HG03159 (cell line): Measurements from ENCODE around the gene THSD4.

Source experiments
- ATAC-seq: cut with Tn5 transposase; IDR thresholded peaks from one replicate; pipeline ENCODE4 v1.9.1; 2021; ENCODE audit warnings: mild to moderate bottlenecking, moderate library complexity; ENCODE audit not compliant: unreplicated experiment

Gene THSD4

DNA sequence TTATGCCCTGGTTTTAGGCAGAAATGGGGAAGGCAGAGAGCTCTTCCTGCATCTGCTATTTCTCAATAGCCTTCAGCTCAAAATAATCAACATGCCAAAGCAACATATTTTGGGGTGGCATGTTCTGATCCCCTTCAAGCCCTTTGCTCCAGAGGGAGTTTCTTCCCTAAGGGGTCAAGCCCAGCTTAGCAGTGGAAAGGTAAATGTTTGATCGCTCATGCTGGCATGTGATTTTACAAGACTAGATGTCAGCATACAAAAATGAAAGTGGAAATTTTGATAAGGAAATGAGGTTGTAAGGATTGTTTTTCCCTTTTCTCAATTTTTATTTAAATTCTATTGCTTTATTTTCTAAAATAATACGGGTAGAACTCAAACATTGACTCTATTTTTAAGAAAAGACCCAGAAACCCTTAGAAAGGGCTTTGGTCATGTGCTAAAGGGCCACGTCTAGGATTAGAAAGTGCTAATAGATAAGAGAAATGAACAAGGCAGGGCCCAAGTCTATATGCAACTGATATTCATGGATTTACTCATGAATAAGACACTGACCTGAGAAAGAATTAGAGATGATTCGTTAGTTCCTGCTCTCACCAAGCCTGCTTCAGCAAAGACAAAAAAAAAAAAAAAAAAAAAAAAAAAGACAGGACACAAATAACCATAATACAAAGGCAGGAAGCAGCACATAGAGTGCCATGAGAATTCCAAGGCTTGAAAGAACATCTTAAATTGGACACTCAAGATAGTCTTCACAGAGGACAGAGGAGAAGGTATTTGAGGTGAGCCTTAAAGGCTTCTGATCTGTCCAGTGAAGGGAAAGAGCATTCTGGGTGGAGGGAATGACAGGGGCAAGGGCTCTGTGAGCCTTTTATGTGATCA, 640.1 kb downstream of the THSD4 start:
- ATAC-seq = no peak

DNA sequence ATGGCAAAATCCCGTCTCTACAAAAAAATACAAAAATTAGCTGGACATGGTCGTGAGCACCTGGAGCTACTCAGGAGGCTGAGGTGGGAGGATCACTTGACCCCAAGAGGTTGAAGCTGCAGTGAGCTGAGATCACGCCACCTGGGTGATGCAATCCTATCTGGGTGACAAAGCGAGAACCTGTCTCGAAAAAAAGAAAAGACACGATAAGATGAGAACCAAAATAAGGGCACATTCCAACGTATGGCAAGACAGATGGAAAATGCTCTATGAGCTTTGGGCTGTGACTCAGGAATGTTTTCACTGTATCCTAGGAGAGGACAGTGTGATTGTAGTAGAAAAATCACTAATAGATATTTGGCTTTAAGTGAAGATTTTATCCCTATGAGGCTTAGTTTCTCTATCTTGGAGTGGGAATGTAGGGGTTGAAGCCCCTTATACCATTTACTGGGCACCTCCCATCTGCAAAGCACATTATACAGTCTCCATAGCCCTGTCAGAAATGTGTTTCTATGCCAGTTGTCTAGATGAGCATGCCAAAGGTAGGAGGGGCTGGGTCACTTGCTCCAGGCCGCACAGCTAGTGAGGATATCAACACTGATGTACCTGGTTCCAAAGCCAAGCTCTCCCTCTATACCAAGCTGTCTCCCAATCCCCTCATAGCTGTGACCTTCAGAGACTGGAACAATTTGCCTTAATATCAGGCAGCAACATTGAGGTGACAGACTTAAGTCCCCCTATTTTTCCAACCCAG, 641.5 kb downstream of the THSD4 start:
- ATAC-seq = no peak

DNA sequence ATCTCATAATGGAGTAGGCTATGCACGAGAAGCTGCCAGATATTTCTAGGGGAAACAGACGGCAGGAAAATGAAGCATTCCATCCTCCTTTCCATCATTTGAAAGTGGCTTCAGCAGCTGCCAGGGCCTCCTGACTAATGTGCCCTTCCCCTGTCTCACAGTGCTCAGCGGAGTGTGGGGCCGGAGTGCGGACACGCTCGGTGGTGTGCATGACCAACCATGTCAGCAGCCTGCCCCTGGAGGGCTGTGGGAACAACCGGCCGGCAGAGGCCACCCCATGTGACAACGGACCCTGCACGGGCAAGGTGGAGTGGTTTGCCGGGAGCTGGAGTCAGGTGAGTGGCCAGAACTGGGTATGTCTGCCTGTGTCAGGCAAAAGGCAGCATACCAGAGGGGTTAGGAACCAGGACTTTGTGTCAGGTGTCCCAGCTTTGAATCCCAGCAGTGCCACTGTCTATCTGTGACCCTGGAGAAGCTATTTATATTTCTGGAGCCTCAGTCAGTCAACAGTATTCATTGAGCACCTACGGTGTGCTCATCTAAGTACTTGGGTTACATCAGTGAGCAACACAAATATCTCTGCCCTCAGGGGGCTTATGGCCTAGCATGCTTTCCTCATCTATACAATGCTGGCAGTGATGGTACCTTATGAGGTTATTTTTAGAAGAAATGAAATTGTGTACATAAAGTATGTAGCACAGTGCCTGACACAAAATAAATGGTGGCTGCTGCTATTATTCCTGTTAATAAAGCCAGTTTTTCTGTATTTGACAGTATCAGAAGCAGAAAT, 642.7 kb downstream of the THSD4 start:
- ATAC-seq = no peak

DNA sequence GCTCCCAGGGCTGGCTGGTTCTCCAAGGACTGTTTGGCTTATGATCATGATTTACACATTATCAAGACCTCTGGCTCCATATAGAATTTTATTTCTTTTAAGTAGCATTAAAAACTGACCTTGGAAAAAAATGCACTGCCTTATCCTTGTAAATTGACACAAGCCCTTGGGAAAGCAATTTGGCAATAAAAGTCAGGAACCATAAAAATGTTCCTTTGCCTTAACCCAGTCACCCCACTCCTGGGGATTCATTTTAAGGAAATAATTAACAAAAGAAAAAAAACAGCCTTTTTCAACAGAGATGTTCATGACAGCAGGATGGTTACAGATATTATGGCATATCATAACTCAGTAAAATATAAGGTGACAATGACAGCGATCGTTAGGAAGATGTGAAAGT, 643.4 kb downstream of the THSD4 start:
- no peak for ATAC-seq

- no peak for ATAC-seq
Measured at GRCh38 chr15:71760852-71761251, 645.6 kb downstream of the THSD4 start.

- ATAC-seq = no peak
Measured at GRCh38 chr15:71761649-71762048, 646.4 kb downstream of the THSD4 start.

- ATAC-seq = no peak
Measured at GRCh38 chr15:71768184-71768583, 652.9 kb downstream of the THSD4 start.

- no peak for ATAC-seq
Measured at GRCh38 chr15:71773206-71773859, 658.1 kb downstream of the THSD4 start.

DNA sequence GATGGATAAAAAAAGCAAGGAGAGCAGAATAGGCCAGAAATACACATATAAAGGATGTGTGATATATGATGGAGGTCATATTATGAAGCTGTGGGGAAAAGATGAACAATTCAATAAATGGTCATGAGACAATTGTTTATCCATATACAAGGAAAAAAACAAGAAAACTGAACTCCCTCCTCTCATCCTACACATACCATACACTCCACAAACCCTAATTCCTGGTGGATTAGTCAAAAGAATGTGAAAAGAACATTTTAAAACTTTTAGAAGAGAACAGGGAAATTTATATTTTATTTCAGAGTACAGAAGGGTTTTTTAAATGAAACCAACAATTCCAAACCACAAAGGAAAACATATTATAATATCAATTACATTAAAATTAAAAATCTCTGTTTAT, 660.6 kb downstream of the THSD4 start:
- no peak for ATAC-seq

DNA sequence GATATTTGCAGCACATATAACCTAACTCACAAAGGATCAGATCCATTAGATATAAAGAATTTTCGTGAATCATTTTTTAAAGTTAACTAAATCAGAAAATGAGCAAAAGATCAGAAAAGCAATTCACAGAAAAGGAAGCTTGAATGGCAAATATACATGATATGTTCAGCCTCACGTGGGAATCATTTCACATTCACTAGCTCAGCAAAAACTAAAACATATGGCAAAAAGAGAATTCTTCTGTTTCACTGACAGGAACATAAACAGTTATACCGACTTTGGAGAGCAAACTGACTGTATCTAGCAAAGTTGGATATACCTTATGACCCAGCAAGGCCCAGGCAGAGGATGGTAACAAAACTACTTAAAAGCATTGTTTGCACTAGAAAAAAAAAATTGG, 661.0 kb downstream of the THSD4 start:
- no peak for ATAC-seq

GRCh38 chr15:71777216-71777943, 662.1 kb downstream of the THSD4 start:
- no peak for ATAC-seq

GRCh38 chr15:71779073-71779797, 664.0 kb downstream of the THSD4 start:
- no peak for ATAC-seq

DNA sequence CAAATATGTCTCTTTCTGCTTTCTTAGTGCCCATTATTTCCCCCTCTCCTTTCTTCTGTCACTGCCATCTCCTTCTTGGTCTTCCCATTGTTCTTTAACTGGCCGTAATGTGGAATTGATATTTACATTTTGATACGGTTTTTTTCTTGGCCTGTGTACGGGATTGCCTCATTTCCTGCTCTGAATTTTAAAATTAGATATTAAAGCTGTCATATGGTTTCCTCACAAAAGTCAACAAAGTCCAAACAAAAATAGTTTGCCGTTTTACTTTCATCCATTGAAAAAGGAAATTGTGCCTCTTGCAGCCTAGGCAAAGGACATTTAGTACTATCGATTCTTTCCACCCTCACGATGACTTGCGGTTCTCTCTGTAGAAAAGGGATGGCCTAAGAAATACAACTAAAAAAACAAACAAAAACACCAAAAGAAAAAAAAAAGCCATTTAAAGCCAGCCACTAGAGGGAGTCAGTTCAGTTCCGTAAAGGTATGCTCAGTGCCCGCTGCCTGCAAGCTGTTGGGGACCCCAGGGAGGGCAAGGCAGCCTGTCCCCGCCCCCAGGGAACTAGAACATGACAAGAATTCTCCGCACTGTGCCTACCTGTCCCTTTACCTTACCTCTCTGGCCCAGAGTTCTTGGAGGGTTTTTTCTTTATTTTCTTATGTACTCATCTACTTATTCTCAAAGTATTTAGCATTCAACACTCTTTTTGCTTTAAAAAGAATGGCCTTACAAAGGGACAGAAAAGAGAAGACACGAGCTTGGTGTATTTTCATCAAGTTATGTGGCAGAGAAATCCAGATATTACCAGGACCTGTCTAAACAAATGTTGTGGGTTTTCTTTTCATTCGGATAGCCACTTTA, 665.1 kb downstream of the THSD4 start:
- ATAC-seq = peak; percentile 61

- ATAC-seq = no peak
Measured at GRCh38 chr15:71781179-71781964, 666.1 kb downstream of the THSD4 start.

DNA sequence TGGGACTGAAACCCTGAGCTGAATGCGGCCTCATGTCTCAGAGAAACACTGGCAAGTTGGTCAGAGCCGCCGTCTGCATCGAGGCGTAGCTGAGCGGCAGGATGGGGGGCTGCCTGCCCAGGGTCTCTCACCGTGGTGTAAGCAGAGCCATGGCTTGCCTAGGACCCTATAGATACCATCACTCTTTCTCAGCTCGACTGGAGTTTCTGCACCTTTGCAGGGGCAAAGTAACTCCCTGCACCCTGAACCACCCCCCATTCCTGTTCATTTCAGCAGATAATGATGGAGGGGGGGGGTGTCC, 666.6 kb downstream of the THSD4 start:
- ATAC-seq = no peak

GRCh38 chr15:71782422-71783165, 667.3 kb downstream of the THSD4 start:
- ATAC-seq = no peak

GRCh38 chr15:71784719-71785118, 669.4 kb downstream of the THSD4 start:
- no peak for ATAC-seq
